Natural killer cell treated with Interleukin-12 subunit alpha and Interleukin-12 subunit beta and Interleukin-15 and Interleukin-18, amount 100 ng/mL, for 72 hours (primary cell): ENCODE data around the gene FCN2. TPM values are rescaled to one million over a fixed set of nuclear protein-coding genes. Genes with fewer than 3 reads are reported as not detected.

Experiments used
- ATAC-seq, 2 donors: fragments of 150-1000 bp; cut with Tn5 transposase in 1 of 2; sonication (Bioruptor Pico), chemical (Tn5 transposase) in 1 of 2; 2 replicates each; pipeline ENCODE4 v1.10.0; 2021
- DNase-seq: peaks from one replicate; pipeline ENCODE4 v3.0.0; 2022; ENCODE audit warnings: low spot score
- H3K27ac Mint-ChIP-seq, 2 donors: 1 replicate in 1 of 2; 2 replicates in 1 of 2; pipeline ENCODE4 v1.8.0; 2022; ENCODE audit warnings: mixed read lengths in 2 of 2, mild to moderate bottlenecking in 1 of 2, moderate library complexity in 1 of 2
- H3K27me3 Mint-ChIP-seq, 2 donors: 1 replicate in 1 of 2; 2 replicates in 1 of 2; pipeline ENCODE4 v1.8.0; 2022; ENCODE audit warnings: mixed read lengths in 2 of 2
- H3K36me3 Mint-ChIP-seq: one replicate; pipeline ENCODE4 v1.8.0; 2022; ENCODE audit warnings: mixed read lengths
- H3K4me1 Mint-ChIP-seq, 2 donors: 1 replicate in 1 of 2; 2 replicates in 1 of 2; pipeline ENCODE4 v1.8.0; 2022; ENCODE audit warnings: low read depth in 2 of 2, mixed read lengths in 2 of 2, mild to moderate bottlenecking in 1 of 2
- H3K4me3 Mint-ChIP-seq: one replicate; pipeline ENCODE4 v1.8.0; 2022; ENCODE audit warnings: mixed read lengths
- H3K9me3 Mint-ChIP-seq: 2 replicates; pipeline ENCODE4 v1.8.0; 2022; ENCODE audit warnings: mixed read lengths
- total RNA-seq, 2 donors: library from RNA; stranded (reverse); gene quantifications; one replicate each; pipeline ENCODE4 v1.2.3, GENCODE V29; 2022

The FCN2 gene
- total RNA-seq, 2 donors from 2014 or later, result not detected

DNA sequence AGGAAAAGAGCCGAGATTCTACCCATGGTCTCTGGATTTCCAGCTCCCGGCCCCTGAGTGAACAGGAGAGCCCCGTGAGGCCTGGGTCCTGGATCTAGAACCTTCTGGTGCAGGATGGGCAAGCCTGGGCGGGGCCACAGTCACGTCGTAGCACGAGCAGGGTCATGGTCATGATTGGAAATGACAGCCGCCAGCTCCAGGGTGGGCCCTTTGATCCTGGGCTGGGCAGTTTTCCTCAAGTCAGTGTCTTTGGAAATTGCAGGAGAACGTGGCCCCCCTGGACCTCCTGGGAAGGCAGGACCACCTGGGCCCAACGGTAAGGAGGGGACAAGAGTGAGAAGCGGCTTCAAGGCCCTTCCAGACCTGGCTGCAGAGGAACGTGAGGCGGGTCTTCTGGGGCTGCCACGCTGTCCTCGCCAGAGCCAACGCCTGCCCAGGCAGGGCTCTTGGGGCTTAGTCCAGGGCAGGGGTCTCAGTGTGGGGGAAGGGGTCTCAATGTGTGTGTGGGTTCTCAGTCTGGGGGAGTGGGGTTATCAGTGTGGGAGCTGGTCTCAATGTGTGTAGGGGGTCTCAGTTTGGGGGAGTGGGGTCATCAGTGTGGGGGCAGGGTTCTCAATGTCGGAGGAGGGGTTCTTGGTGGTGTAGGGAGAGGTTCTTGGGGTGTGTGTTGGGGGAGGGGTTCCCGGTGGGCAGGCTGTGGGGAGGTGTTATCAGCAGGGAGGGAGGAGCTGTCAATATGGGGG, 2.6 kb downstream of the FCN2 start:
- ATAC-seq (no peak), DNase-seq (no peak)
- Mint-ChIP-seq H3K9me3 (no peaks in the 10 kb centered on the region), H3K27me3 (peaks cover 7 to 9% of the 10 kb centered on the region in 2 donors), H3K36me3 (no peaks in the 10 kb centered on the region), H3K4me1 (no peaks in the 10 kb centered on the region), H3K4me3 (no peak overlapping the region), H3K27ac (no peak overlapping the region)

DNA sequence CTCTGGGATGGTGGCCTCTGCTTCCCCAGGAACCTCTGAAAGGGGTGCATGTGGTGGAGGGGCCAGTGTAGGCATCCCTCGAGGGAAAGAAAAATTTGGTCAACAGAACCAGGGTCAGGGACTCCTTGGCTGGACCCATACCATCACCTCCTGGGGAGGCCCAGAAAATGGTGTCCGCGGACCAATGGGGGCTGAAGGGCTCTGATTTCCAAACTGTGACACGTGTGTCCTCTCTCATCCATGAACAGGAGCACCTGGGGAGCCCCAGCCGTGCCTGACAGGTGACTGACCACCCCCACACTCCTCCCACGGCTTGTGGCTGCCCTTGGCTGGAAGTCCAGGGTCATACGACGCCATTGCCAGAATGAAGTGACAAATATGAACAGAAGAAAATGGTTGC, 3.9 kb downstream of the FCN2 start:
- no peak overlapping the region for H3K27ac Mint-ChIP-seq
- ATAC-seq, result no peak
- H3K9me3 Mint-ChIP-seq, result no peaks in the 10 kb centered on the region
- no peak overlapping the region for H3K4me3 Mint-ChIP-seq
- no peaks in the 10 kb centered on the region for H3K4me1 Mint-ChIP-seq
- peaks cover 7 to 12% of the 10 kb centered on the region in 2 donors for H3K27me3 Mint-ChIP-seq
- H3K36me3 Mint-ChIP-seq, result no peaks in the 10 kb centered on the region
- no peak for DNase-seq

DNA sequence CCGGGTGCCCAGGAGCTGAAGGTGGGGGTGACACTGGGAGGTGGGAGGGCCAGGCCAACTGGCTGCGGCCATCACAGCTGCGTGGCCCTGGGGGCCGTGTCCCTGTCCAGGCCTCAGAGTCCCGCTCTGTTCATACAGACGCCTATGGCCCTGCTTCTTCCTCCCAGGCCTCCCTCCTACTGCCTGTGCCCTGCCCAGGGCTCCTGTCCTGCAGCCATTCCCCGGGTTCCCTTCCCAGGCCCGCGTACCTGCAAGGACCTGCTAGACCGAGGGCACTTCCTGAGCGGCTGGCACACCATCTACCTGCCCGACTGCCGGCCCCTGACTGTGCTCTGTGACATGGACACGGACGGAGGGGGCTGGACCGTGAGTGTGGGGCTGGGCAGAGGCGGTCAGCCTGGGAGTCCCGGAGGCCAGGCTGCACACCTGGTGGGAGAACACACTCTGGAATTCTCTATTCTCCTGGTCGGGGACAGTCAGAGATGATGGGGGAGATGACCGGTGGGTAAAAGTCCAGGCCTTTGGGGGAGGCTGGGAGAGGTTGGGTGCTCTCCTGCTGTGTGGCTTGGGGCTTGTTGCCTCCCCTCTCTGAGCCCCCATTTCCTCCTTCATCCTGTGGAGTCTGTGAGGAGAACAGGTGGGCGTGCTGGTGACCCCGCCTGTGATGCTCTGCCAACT, 4.5 kb downstream of the FCN2 start:
- H3K4me1 Mint-ChIP-seq, result no peaks in the 10 kb centered on the region
- H3K9me3 Mint-ChIP-seq, result no peaks in the 10 kb centered on the region
- no peak for DNase-seq
- no peak for ATAC-seq
- H3K36me3 Mint-ChIP-seq, result no peaks in the 10 kb centered on the region
- H3K27me3 Mint-ChIP-seq, result peaks cover 3 to 10% of the 10 kb centered on the region in 2 donors
- no peak overlapping the region for H3K4me3 Mint-ChIP-seq
- no peak overlapping the region for H3K27ac Mint-ChIP-seq

DNA sequence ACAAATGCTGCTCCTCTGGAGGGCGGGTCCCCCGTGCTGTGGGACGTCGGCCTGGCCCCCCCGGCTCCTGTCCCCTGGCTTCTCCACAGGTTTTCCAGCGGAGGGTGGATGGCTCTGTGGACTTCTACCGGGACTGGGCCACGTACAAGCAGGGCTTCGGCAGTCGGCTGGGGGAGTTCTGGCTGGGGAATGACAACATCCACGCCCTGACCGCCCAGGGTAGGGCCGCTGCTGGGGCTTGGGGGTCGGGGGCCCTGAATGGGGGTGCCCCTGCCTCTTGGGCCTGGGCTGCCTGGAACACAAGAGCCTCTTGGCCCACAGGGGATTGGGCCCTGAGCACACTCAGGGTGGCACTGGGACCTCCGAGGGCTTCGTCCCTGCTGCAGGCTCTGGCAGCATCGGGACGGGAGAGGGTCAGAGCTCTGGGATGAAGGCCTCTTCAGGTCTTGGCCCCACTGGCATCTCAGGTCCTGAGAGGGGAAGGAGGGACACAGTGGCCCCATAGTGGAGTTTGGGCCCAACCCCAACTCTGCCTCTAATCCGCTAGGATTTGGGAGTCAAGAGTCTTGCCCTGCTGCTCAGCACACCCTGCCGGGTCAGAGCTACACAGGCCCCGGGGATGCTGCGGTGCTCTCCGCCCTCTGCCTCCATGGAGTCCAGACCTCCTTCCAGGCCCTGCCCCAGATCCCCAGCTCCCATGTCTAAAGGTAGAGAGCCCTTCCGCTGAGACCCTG, 5.2 kb downstream of the FCN2 start:
- DNase-seq, result no peak
- Mint-ChIP-seq H3K9me3 (no peaks in the 10 kb centered on the region), H3K27me3 (peaks cover 0 to 9% of the 10 kb centered on the region in 2 donors), H3K27ac (no peak overlapping the region), H3K4me1 (no peaks in the 10 kb centered on the region), H3K36me3 (no peaks in the 10 kb centered on the region), H3K4me3 (no peak overlapping the region)
- ATAC-seq, result no peak

DNA sequence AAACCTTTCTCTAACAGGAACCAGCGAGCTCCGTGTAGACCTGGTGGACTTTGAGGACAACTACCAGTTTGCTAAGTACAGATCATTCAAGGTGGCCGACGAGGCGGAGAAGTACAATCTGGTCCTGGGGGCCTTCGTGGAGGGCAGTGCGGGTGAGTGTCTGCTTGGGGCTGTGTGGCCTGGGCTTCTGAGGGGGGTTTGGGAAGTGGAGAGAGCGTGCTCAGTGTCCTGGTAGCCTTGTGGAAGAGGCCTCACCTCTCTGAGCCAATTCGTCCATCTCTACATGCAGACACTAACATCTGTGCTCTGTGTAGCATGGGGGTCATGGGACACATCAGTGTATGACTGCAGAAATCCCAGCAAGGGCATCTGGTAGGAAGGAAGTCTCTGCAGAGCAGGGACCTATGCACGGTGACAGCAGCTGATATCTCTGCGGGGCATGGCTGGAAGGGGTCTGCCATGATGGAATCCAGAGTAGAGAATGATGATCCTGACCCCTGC, 5.9 kb downstream of the FCN2 start:
- Mint-ChIP-seq H3K27me3 (peaks cover 3 to 11% of the 10 kb centered on the region in 2 donors), H3K9me3 (no peaks in the 10 kb centered on the region), H3K36me3 (no peaks in the 10 kb centered on the region), H3K27ac (no peak overlapping the region), H3K4me3 (no peak overlapping the region), H3K4me1 (no peaks in the 10 kb centered on the region)
- DNase-seq (no peak), ATAC-seq (no peak)

DNA sequence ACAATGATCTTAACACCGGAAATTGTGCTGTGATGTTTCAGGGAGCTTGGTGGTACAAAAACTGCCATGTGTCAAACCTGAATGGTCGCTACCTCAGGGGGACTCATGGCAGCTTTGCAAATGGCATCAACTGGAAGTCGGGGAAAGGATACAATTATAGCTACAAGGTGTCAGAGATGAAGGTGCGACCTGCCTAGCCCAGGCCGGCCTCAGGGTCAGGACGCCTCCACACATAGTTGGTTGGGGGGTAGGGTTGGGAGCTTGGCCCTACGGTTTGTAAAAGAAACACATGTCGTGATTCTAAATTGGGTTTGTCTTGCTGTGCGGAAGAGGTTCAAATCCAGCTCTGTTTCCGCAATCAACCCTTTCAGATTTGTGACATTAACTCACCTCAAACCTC, 6.6 kb downstream of the FCN2 start:
- Mint-ChIP-seq H3K4me3 (no peak overlapping the region), H3K4me1 (no peaks in the 10 kb centered on the region), H3K27me3 (peaks cover 7 to 14% of the 10 kb centered on the region in 2 donors), H3K27ac (no peak overlapping the region), H3K9me3 (no peaks in the 10 kb centered on the region), H3K36me3 (no peaks in the 10 kb centered on the region)
- DNase-seq (no peak), ATAC-seq (no peak)

DNA sequence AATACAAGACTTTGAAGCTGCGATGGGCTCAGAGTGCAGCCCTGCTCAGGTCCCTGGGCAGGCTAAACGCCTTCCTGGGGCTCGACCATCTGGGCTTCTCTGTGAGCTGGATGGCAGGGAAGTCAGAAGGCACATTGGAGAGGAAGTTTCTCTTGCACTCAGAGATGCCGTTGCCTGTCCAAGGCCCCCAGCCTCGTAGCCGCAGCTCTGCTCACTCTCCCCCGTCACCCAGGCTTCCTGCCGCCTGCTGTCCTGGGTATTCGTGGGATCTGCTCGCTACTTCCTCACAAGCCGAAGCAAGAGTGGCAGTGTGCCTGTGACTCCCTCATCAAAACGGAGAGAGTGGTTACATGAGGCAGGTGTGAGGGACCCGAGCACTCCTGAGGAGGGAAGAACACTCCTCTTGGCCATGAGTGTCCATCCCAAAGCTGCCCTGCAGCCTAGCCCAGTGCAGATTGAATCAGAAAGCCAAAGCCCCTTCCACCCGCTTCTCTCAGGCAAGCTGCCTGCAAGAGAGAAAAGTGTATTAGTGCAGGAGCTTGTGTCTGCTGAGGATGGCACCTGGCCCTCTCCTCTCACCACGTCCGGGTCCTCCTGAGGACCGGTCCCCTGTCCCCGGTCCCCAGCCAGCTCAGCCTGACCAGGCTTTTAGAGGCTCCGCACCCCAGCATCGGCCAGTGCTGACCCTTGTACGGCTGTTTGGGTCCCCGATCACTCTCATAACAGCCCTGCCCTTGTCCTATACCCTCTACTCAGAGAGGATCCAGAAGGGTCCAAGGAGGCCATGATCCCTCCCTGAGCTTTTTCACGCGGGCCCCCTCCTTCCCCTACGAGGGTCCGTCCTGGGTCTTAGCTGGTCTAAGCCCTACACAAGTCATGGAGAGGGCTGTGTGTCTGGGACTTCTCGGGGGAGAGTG, 7.3 kb downstream of the FCN2 start:
- ATAC-seq (no peak), DNase-seq (no peak)
- Mint-ChIP-seq H3K4me1 (no peaks in the 10 kb centered on the region), H3K4me3 (no peak overlapping the region), H3K36me3 (no peaks in the 10 kb centered on the region), H3K27ac (no peak overlapping the region), H3K27me3 (peaks cover 7 to 15% of the 10 kb centered on the region in 2 donors), H3K9me3 (no peaks in the 10 kb centered on the region)

DNA sequence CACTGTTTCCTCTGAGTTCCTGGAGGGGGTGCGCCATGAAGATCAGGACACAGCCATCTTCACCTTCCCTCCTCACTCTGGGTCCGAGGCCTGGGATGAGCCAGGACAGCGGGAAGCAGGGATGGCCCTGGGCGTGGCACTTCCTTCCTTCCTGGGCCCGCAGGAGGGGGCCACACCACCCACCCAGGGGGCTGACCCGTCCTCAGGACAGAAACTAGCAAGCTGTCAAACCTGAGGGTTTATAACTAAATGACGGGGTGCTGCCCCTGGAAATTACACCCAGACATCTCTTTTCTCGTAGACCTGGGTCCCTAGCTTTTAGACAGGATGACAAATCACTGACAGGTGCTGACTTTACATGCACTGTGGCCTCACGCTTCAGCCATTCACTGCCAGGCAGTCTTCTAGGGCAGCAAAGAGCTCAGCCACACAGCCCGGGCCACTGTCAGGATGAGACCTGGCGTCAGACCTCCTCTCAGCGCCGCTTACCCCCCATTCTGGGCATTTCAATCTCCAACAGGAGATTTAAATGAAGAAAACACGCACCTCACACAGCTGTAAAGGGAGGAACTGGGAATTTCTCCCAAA, 8.1 kb downstream of the FCN2 start:
- ATAC-seq (no peak), DNase-seq (no peak)
- no peak overlapping the region for H3K27ac Mint-ChIP-seq
- no peaks in the 10 kb centered on the region for H3K36me3 Mint-ChIP-seq
- no peak overlapping the region for H3K4me3 Mint-ChIP-seq
- peaks cover 7 to 15% of the 10 kb centered on the region in 2 donors for H3K27me3 Mint-ChIP-seq
- H3K9me3 Mint-ChIP-seq, result no peaks in the 10 kb centered on the region
- no peaks in the 10 kb centered on the region for H3K4me1 Mint-ChIP-seq

DNA sequence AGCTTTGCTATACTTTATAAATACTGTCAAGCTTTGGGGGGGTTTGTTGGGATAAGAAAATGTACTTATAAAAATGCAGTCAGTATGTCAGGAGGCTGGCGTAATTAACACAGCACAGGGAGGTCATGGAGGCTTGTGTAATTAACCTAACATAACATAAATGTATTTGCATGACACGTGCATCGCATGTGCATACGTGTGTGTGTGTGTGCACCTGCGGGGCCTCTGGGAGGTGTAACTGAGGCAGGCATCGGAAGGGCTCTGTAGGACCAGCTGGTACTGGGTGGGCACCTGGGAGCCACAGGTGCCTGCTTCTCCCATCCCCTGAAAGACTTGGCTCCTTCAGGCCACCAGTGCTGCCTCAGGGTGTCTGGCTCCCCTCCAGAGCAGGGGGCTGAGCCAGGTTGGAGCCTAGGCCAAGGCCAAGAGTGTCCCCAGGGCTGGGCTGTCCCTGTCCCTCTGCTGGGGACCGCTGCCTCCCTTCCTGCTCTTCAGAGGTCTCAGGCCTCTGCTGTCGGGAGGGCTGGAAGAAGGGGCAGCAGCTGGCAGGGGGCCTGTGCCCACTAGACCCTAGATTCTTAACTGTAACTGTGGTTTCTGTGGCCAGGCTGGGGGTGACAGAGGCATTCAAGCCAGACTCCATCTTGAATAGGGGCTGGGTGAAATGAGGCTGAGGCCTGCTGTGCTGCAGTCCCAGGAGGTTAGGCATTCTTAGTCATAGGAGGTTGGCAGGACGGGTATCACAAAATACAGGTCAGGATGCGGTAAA, 9.0 kb downstream of the FCN2 start:
- Mint-ChIP-seq H3K4me3 (no peak overlapping the region), H3K9me3 (no peaks in the 10 kb centered on the region), H3K36me3 (no peaks in the 10 kb centered on the region), H3K27ac (no peak overlapping the region), H3K4me1 (no peaks in the 10 kb centered on the region), H3K27me3 (peaks cover 7 to 15% of the 10 kb centered on the region in 2 donors)
- ATAC-seq, result no peak
- no peak for DNase-seq

DNA sequence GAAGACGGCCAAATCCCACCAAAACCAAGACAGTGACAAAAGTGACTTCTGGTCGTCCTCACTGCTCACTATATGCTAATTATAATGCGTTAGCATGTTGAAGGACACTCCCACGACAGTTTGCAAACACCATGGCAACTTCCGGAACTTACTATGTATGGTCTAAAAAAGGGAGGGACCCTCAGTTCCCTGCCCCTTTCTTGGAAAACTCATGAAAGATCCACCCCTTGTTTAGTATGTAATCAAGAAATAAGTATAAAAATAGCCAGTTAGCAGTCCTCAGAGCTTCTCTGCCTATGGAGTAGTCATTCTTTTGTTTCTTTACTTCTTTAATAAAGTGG, 9.5 kb downstream of the FCN2 start:
- ATAC-seq (no peak), DNase-seq (no peak)
- peaks cover 12 to 15% of the 10 kb centered on the region in 2 donors for H3K27me3 Mint-ChIP-seq
- H3K36me3 Mint-ChIP-seq, result no peaks in the 10 kb centered on the region
- H3K4me3 Mint-ChIP-seq, result no peak overlapping the region
- no peaks in the 10 kb centered on the region for H3K4me1 Mint-ChIP-seq
- no peaks in the 10 kb centered on the region for H3K9me3 Mint-ChIP-seq
- no peak overlapping the region for H3K27ac Mint-ChIP-seq

DNA sequence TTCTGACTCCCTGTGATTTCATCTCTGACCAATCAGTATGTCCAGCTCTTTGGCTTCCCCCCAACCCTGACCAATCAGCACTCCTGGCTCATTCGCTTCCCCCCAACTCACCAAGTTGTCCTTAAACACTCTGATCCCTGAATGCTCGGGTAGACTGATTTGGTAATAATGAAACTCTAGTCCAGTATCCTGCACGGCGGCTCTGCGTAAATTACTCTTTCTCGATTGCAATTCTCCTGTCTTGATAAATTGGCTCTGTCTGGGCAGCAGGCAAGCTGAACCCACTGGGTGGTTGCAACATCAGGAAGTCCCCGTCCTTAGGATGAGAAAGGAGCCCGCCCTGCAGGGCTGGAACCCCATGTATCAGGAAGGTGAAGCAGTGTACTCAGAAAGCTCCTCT, 10.4 kb downstream of the FCN2 start:
- Mint-ChIP-seq H3K27me3 (peaks cover 15 to 16% of the 10 kb centered on the region in 2 donors), H3K27ac (no peak overlapping the region), H3K9me3 (no peaks in the 10 kb centered on the region), H3K36me3 (no peaks in the 10 kb centered on the region), H3K4me3 (no peak overlapping the region), H3K4me1 (no peaks in the 10 kb centered on the region)
- DNase-seq (no peak), ATAC-seq (no peak)

DNA sequence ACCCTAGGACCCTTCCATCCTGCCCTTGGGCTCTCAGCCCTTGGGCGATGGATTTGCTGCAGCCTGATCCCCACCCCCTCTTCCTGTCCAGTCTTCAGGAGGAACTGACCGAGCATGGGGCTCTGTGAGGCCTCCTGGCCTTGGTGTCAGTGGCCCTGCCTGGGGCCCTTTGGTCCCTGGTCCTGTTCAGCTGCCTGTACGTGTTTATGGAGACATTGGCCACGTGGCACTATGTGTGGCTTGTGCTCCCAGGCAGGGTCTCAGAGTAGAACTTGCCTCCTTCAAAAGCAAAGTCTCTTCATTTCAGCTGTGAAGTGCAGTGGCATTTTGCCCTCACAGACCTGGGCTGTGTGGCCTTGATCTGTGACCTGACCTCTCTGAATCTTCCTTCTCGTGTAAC, 11.1 kb downstream of the FCN2 start:
- DNase-seq, result no peak
- no peak for ATAC-seq
- Mint-ChIP-seq H3K4me3 (no peak overlapping the region), H3K9me3 (no peaks in the 10 kb centered on the region), H3K36me3 (no peaks in the 10 kb centered on the region), H3K27me3 (peaks cover 11 to 16% of the 10 kb centered on the region in 2 donors), H3K4me1 (no peaks in the 10 kb centered on the region), H3K27ac (no peak overlapping the region)
